BJ (cell line): Measurements from ENCODE around the gene RIPOR3. TPM values are rescaled to one million over a fixed set of nuclear protein-coding genes. Genes with fewer than 3 reads are reported as not detected.

ENCODE experiments used
- CTCF ChIA-PET: fragments of 350-600 bp; formaldehyde crosslinking; extraction: SDS; loops from one replicate; lab custom pipeline; 2021; ENCODE audit warnings: antibody characterized with exemption, inconsistent platforms; lab: Yijun Ruan, JAX
- POLR2A ChIA-PET: fragments of 300-600 bp; sonication (Branson Sonifier 250); formaldehyde crosslinking; extraction: SDS; loops from one replicate; lab custom pipeline; 2021; ENCODE audit warnings: antibody characterized with exemption; lab: Charles Lee
- DNase-seq: peaks from one replicate; pipeline ENCODE4 v3.0.0-alpha.2; 2011; ENCODE audit warnings: low read depth
- H3K27me3 ChIP-seq: 2 replicates; pipeline ENCODE4 v1.6.0; 2011; ENCODE audit warnings: low read length; ENCODE audit not compliant: control insufficient read depth, insufficient read depth
- H3K36me3 ChIP-seq: 2 replicates; pipeline ENCODE4 v1.5.1; 2011; ENCODE audit warnings: low read length; ENCODE audit not compliant: control insufficient read depth, insufficient read depth
- H3K4me3 ChIP-seq: 2 replicates; pipeline ENCODE4 v1.5.1; 2011; ENCODE audit warnings: low read depth, mild to moderate bottlenecking, control low read depth, low read length
- CTCF ChIP-seq: IDR thresholded peaks from 2 replicates; pipeline ENCODE4 v1.5.1; 2011; ENCODE audit warnings: low read depth, mild to moderate bottlenecking, control low read depth, inconsistent platforms, low read length, moderate library complexity; ENCODE audit not compliant: insufficient read depth
- polyA plus RNA-seq: library from polyadenylated mRNA; depleted of rRNA; stranded (reverse); fragments of >200 nt; gene quantifications from 2 replicates; pipeline ENCODE4 v1.2.3, GENCODE V29; 2011

Gene RIPOR3
- polyA plus RNA-seq, 1 experiment: 1.2 TPM

- no peaks in the 10 kb centered on the region for H3K36me3 ChIP-seq
- no peak for DNase-seq
- CTCF ChIA-PET: interaction anchor here (0.7 to 0.9 kb wide), 3 partner anchors 12 to 139 kb away, joined by 3 to 4 read pairs (median 3); no protein-coding TSS in a partner anchor
- H3K27me3 ChIP-seq: no peaks in the 10 kb centered on the region
- H3K4me3 ChIP-seq: no peak overlapping the region
- TF ChIP-seq CTCF: no peak
- POLR2A ChIA-PET: no interaction called here
Measured at GRCh38 chr20:50726955-50727791, 35.8 kb upstream of the RIPOR3 start.

GRCh38 chr20:50725724-50726005 is 34.3 kb upstream of the RIPOR3 start:
- Histone ChIP-seq H3K27me3 (no peaks in the 10 kb centered on the region), H3K36me3 (no peaks in the 10 kb centered on the region), H3K4me3 (no peak overlapping the region)
- TF ChIP-seq CTCF: no peak
- POLR2A ChIA-PET: no interaction called here
- CTCF ChIA-PET: interaction anchor here (0.8 to 1.9 kb wide), 6 partner anchors 24 to 99 kb away, joined by 3 to 9 read pairs (median 4); no protein-coding TSS in a partner anchor
- no peak for DNase-seq

GRCh38 chr20:50724851-50725723 is 33.7 kb upstream of the RIPOR3 start:
- TF ChIP-seq CTCF: no peak
- POLR2A ChIA-PET: no interaction called here
- no peaks in the 10 kb centered on the region for H3K27me3 ChIP-seq
- no peak overlapping the region for H3K4me3 ChIP-seq
- CTCF ChIA-PET: interaction anchor here (0.8 to 2.7 kb wide), 12 partner anchors 9 to 137 kb away, joined by 3 to 15 read pairs (median 3); no protein-coding TSS in a partner anchor
- peak; percentile 95 for DNase-seq
- H3K36me3 ChIP-seq: no peaks in the 10 kb centered on the region

- ChIA-PET CTCF (interaction anchor here (1.2 to 2.7 kb wide), 7 partner anchors 9 to 136 kb away, joined by 3 to 15 read pairs (median 6); no protein-coding TSS in a partner anchor), POLR2A (no interaction called here)
- Histone ChIP-seq H3K27me3 (no peaks in the 10 kb centered on the region), H3K4me3 (no peak overlapping the region), H3K36me3 (no peaks in the 10 kb centered on the region)
- no peak for DNase-seq
- TF ChIP-seq CTCF: no peak
Measured at GRCh38 chr20:50724112-50724725, 32.9 kb upstream of the RIPOR3 start.
